GM18520 (cell line): Measurements from ENCODE around the gene TAAR5.
"Not testable (repeated sequence)": the region's sequence is repeated elsewhere in the genome, so short reads cannot be mapped to it uniquely, and the experiment has no call there.

Source experiments
- ATAC-seq: cut with Tn5 transposase; IDR thresholded peaks from one replicate; pipeline ENCODE4 v1.9.1; 2021; ENCODE audit not compliant: unreplicated experiment

The TAAR5 gene

DNA sequence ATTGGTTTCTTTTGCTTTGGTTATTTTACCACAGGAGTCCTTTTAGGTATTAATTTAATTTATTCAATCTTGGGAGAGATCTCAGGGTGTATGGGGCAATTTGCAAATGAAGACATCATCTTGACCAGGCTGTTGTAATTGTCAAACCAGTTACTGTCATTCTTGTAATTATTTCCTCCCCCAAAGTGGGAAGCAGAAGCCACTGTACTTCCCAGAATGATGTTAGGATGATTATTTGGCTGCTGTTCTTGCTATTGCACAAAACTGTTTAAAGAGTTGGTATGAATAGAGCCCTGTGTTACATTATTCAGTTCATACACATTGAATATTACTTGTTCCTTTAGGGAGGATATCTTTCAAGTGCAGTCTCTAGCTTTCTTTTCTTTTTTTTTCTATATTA, 17.8 kb downstream of the TAAR5 start:
- ATAC-seq: no peak

DNA sequence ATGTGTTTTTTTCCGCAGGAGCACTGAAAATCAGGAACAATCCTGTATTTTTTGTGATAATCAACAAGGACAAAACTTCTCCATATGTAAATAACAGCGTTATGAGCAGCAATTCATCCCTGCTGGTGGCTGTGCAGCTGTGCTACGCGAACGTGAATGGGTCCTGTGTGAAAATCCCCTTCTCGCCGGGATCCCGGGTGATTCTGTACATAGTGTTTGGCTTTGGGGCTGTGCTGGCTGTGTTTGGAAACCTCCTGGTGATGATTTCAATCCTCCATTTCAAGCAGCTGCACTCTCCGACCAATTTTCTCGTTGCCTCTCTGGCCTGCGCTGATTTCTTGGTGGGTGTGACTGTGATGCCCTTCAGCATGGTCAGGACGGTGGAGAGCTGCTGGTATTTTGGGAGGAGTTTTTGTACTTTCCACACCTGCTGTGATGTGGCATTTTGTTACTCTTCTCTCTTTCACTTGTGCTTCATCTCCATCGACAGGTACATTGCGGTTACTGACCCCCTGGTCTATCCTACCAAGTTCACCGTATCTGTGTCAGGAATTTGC, 19.2 kb downstream of the TAAR5 start, which contains the start of gene TAAR6:
Gene TAAR6, plus strand, starts transcription at position 102 of the 557 bp plus-strand sequence. Its CDS starts 0 bp downstream, at position 102.
- no peak for ATAC-seq

GRCh38 chr6:132569170-132569569, 20.4 kb downstream of the TAAR5 start:
- no peak for ATAC-seq

DNA sequence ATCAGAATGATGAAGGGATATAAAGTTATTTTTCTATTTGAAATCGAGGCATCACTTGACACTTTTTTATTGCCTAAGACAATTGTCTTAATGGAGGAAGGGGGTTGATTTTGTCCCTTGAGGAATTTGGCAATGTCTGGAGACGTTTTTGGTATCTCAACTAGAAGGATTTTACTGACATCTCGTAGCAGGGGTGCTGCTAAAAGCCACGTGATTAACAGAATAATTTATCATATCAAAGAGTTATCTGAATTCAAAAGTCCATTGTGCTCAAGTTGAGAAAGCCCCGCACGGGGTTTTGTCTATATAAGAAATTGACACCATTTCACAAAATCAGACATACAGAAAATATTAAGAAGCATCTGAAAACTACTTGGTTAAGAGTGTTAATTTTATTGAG, 20.9 kb downstream of the TAAR5 start:
- no peak for ATAC-seq

DNA sequence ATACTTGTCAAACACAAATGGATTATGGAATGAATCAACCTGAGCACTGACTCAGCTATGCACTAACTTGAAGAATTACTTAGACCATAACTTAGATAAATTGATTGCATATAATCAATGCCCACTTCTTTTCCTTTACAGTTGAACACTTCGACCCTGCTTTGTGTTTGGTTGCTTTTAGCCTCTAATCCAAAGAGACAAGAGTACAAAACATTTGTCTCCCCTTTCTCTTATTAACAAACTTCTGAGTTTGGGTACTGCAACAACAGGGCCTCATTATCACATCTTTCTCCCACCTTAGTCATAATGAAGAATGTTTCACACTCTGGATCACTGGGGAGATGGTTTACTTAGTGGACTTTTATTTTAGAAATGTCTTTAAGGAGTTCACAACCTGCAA, 22.0 kb downstream of the TAAR5 start:
- no peak for ATAC-seq

DNA sequence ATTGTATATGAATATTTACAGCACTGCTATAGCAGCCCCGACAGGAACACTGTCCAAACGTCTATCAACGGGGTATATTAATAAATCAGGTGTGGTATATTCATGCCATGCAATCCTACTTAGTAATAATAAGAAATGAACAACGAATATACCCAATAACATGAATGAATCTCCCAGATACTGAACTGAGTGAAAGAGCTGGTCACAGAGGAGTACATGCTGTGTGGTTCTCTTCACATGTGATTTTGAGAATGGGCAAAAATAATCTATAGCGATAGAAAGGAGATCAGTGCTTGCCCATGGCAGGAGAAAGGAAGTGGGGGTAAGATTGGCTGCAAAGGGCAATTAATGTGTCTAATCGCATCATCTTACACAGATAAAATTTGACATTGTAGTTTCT, 23.1 kb downstream of the TAAR5 start:
- ATAC-seq: no peak

- not testable (repeated sequence) for ATAC-seq
Measured at GRCh38 chr6:132560087-132560486, 29.5 kb downstream of the TAAR5 start.

DNA sequence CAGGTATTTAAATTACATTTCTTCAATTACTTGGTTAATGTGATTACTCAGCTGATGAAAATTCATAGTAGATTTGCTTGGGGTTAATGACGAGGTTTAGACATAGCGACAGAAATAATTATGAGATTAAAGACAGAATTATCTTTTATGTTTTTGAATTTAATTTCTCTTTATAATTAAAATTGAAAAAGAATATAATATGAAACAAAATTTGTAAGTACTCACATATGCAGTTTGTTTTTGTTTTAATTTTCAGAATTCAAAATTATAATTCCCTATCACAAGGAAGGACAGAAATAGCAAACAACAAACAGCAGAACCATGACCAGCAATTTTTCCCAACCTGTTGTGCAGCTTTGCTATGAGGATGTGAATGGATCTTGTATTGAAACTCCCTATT, 37.2 kb downstream of the TAAR5 start, which contains the start of gene TAAR8:
Gene TAAR8, plus strand, starts transcription at position 301 of the 400 bp plus-strand sequence. Its CDS starts 21 bp downstream, at position 322.
- no peak for ATAC-seq

DNA sequence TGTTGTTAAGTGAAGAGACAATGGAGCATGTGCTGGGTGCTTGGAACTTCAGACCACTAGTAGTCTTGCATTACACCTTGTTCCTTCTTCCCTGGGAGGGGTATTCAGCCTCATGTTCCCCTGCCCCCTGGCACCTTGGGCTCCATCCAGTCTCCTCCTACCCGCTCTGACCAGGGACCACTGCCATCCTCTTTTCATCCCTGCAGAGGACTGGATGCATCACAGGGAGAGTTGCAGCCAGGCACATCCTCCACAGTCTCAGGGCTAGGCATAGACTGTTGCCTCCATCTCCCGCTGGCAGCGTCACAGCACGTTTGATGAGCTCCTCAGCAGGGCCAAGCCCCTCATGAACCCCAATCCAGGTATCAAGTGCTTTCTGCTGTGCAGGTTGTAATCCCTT, 38.3 kb downstream of the TAAR5 start:
- ATAC-seq: no peak

DNA sequence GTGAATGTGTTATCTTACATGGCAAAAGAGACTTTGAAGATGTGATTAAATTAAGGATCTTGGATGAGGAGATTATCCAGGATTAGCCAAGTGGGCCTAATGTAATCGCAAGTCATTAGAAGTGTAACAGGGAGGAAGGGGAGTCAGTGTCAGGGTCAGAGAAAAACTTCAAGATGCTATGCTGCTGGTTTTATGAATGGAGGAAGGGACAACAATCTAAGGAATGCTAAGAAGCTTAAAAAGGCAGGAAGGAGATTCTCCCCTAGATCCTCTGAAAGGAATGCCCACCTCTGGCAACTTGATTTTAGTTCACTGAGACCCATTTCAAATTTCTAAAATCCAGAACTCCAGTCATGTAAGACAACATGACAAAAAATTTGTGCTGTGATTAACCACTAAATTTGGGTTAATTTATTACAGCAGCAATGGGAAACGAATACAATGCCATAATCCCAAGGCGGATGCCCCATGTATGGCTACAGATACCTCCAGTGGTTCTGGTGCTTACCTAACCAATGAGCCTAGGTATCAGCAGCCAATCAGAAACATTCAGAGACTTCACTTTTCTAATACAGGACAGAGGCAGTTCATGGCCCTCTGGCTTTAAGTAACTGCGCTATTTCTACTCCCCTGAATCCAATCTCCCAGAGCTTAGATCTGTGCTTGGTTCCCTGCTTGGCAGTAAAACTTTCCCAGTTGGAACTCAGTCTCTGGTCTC, 40.6 kb downstream of the TAAR5 start:
- no peak for ATAC-seq

- ATAC-seq: no peak
Measured at GRCh38 chr6:132544826-132545225, 44.7 kb downstream of the TAAR5 start.
